Gastroesophageal sphincter (tissue), 2 donors: ENCODE results near the gene RFC2.

Experiments
- EP300 ChIP-seq: sonication (generic); formaldehyde crosslinking; IDR thresholded peaks from one replicate; pipeline ENCODE4 v1.6.1; 2017; ENCODE audit warnings: antibody characterized with exemption, mild to moderate bottlenecking
- POLR2AphosphoS5 ChIP-seq: sonication (generic); formaldehyde crosslinking; IDR thresholded peaks from one replicate; pipeline ENCODE4 v1.6.1; 2017; ENCODE audit warnings: antibody characterized with exemption

DNA sequence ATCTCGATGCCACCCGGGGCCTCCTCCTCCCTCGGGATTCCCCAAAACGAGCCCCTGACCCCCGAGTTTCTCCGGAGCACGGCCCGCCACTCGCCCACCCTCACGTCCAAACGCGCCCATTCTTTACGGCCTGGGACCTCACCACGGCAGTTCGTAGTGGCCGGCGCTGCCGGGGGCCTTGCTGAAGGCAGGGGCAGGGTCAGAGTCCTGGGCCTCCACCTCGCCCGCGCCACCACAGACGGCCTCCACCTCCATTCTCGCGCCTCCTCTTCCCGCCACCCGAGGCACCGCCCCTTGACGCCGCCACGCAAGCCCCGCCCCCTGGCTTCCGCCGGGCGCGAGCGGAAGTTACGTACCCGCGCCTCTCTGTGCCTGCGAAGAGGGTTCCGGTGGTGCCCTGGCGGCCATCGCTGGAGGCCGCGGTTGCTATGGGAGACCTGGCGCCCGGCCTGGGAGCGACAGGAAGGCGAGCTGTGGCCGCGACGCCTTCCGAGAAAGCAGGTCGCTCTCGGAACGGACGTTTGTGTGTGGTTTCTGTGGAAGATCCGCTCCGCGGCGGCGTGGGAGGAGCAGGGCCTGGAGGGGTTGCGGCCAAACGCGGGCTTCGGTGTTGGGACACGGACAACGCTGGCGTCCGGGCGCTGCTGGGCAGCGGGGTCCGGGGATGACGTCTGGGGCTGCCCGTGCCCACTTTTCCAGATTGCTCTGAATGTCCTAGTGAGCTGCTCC lies at the start of gene RFC2:
- TF ChIP-seq EP300 (no peak), POLR2AphosphoS5 (peak; percentile 92)
